Jurkat, Clone E6-1 (cell line): ENCODE data around the gene CHTOP.

ENCODE experiments used
- DNase-seq: peaks from one replicate; pipeline ENCODE4 v3.0.0-alpha.2; 2011; ENCODE audit warnings: low read depth, low spot score
- H3K4me3 ChIP-seq: 2 replicates; pipeline ENCODE4 v1.5.1; 2011; ENCODE audit warnings: mild to moderate bottlenecking, low read length, control low read depth, moderate library complexity

The CHTOP gene

GRCh38 chr1:153611356-153611755 is 22.5 kb upstream of the CHTOP start:
- no peak overlapping the region for H3K4me3 ChIP-seq
- DNase-seq: no peak

GRCh38 chr1:153612111-153612754 is 21.6 kb upstream of the CHTOP start:
- DNase-seq: no peak
- H3K4me3 ChIP-seq: no peak overlapping the region

GRCh38 chr1:153612755-153613331 is 21.0 kb upstream of the CHTOP start, which contains the start of gene S100A16:
Gene S100A16, minus strand, starts transcription at chr1:153613137. Its CDS starts 4,986 bp downstream, at chr1:153608151.
- no peak for DNase-seq
- H3K4me3 ChIP-seq: no peak within 1 kb of the TSS

- no peak for DNase-seq
- no peak overlapping the region for H3K4me3 ChIP-seq
These were observed 20.5 kb upstream of the CHTOP start for GRCh38 chr1:153613406-153613805.

- no peak overlapping the region for H3K4me3 ChIP-seq
- DNase-seq: no peak
These were observed 19.5 kb upstream of the CHTOP start for GRCh38 chr1:153614189-153614900.

GRCh38 chr1:153614906-153615305 is 19.0 kb upstream of the CHTOP start:
- DNase-seq: no peak
- H3K4me3 ChIP-seq: no peak overlapping the region

GRCh38 chr1:153615406-153615805 is 18.5 kb upstream of the CHTOP start:
- no peak overlapping the region for H3K4me3 ChIP-seq
- DNase-seq: no peak

GRCh38 chr1:153616144-153616916 is 17.5 kb upstream of the CHTOP start, which contains the start of gene S100A14:
Gene S100A14, minus strand, starts transcription at chr1:153616325. Its CDS starts 467 bp downstream, at chr1:153615858.
- no peak within 1 kb of the TSS for H3K4me3 ChIP-seq
- DNase-seq: no peak

- DNase-seq: no peak
- no peak overlapping the region for H3K4me3 ChIP-seq
These were observed 17.0 kb upstream of the CHTOP start for GRCh38 chr1:153616917-153617311.

GRCh38 chr1:153617663-153618062 is 16.2 kb upstream of the CHTOP start:
- peak; percentile 50 for DNase-seq
- no peak overlapping the region for H3K4me3 ChIP-seq

- no peak for DNase-seq
- no peak overlapping the region for H3K4me3 ChIP-seq
These were observed 14.7 kb upstream of the CHTOP start for GRCh38 chr1:153619171-153619570.

GRCh38 chr1:153623101-153623500 is 10.8 kb upstream of the CHTOP start:
- no peak overlapping the region for H3K4me3 ChIP-seq
- DNase-seq: no peak

- H3K4me3 ChIP-seq: no peak overlapping the region
- DNase-seq: no peak
These were observed 8.8 kb upstream of the CHTOP start for GRCh38 chr1:153624965-153625611.

GRCh38 chr1:153626477-153626903 is 7.4 kb upstream of the CHTOP start:
- no peak for DNase-seq
- H3K4me3 ChIP-seq: no peak overlapping the region

- DNase-seq: no peak
These were observed 6.8 kb upstream of the CHTOP start, which contains the start of gene S100A13 for GRCh38 chr1:153626904-153627714. Gene S100A13, minus strand, starts transcription at chr1:153627505. Its CDS starts 1,033 bp downstream, at chr1:153626472.

GRCh38 chr1:153627715-153628626 is 5.9 kb upstream of the CHTOP start, which contains the start of gene S100A1:
Gene S100A1, plus strand, starts transcription at chr1:153628434. Its CDS starts 2,088 bp downstream, at chr1:153630522.
- no peak within 1 kb of the TSS for H3K4me3 ChIP-seq
- no peak for DNase-seq

More at GRCh38 chr1:153626904-153627714, 6.8 kb upstream of the CHTOP start, which contains the start of gene S100A13:
- H3K4me3 ChIP-seq: no peak within 1 kb of the TSS
